22Rv1 (cell line): ENCODE data around the gene PDK1.
"Not testable (repeated sequence)": the region's sequence is repeated elsewhere in the genome, so short reads cannot be mapped to it uniquely, and the experiment has no call there.

ENCODE experiments used
- H3K27ac ChIP-seq: fragments of 450-650 bp; 2 replicates; pipeline ENCODE4 v1.5.1; 2017
- CTCF ChIP-seq: fragments of 450-650 bp; IDR thresholded peaks from 2 replicates; pipeline ENCODE4 v1.5.1; 2017; ENCODE audit warnings: mild to moderate bottlenecking
- ZFX ChIP-seq: fragments of 450-650 bp; IDR thresholded peaks from 2 replicates; pipeline ENCODE4 v1.6.1; 2017; ENCODE audit warnings: antibody characterized with exemption, borderline replicate concordance

PDK1 gene

GRCh38 chr2:172540421-172540820 lies 15.5 kb upstream of the PDK1 start:
- TF ChIP-seq CTCF (no peak), ZFX (no peak)

GRCh38 chr2:172545408-172546075 lies 10.3 kb upstream of the PDK1 start:
- no peak overlapping the region for H3K27ac ChIP-seq
- no peak for TF ChIP-seq ZFX
- TF ChIP-seq CTCF: no peak

More at GRCh38 chr2:172540421-172540820, 15.5 kb upstream of the PDK1 start:
- H3K27ac ChIP-seq: no peak overlapping the region

GRCh38 chr2:172549131-172549530 lies 6.8 kb upstream of the PDK1 start:
- no peak for TF ChIP-seq ZFX
- no peak for TF ChIP-seq CTCF
- no peak overlapping the region for H3K27ac ChIP-seq

DNA sequence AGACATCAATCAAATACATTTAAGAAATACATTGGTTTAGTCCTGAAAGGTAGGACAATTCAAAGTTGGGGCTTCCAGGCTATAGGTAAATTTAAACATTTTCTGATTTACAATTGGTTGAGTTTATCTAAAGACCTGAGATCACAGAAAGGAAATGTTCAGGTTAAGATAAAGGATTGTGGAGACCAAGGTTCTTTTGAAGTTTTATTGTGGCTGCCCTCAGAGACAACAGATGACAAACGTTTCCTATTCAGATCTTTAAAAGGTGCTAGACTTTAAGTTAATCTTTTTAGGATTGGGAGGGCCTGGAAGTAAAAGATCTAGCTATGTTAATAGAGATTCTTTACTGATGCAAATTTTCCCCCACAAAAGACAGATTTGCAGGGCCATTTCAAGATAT lies 6.1 kb upstream of the PDK1 start:
- H3K27ac ChIP-seq: not testable (repeated sequence)

GRCh38 chr2:172550419-172550818 lies 5.5 kb upstream of the PDK1 start:
- no peak overlapping the region for H3K27ac ChIP-seq
- TF ChIP-seq CTCF: no peak
- no peak for TF ChIP-seq ZFX

- TF ChIP-seq CTCF: no peak
- no peak for TF ChIP-seq ZFX
- H3K27ac ChIP-seq: no peak overlapping the region
Measured at GRCh38 chr2:172551271-172551670, 4.6 kb upstream of the PDK1 start.

GRCh38 chr2:172552547-172553291 lies 3.2 kb upstream of the PDK1 start:
- H3K27ac ChIP-seq: no peak overlapping the region
- TF ChIP-seq CTCF: no peak
- no peak for TF ChIP-seq ZFX
